A673 (cell line): Measurements from ENCODE around the gene SLC15A5. TPM values are rescaled to one million over a fixed set of nuclear protein-coding genes. Genes with fewer than 3 reads are reported as not detected.

Experiments used
- BruUV-seq: library from RNA; stranded (reverse); fragments of 400-500 nt; replicated peaks from 2 replicates; lab custom pipeline; 2021; lab: Mats Ljungman, UMichigan
- CTCF ChIA-PET: fragments of 300-600 bp; sonication (Branson Sonifier 250); formaldehyde crosslinking; loops from one replicate; lab custom pipeline; 2022; ENCODE audit warnings: antibody characterized with exemption; lab: Charles Lee
- POLR2A ChIA-PET: fragments of 300-600 bp; sonication (Branson Sonifier 250); formaldehyde crosslinking; loops from one replicate; lab custom pipeline; 2022; ENCODE audit warnings: antibody characterized with exemption; ENCODE audit not compliant: low non-redundant PET; lab: Charles Lee
- DNase-seq: peaks from one replicate; pipeline ENCODE4 v3.0.0-alpha.2; 2015; ENCODE audit warnings: low spot score
- H3K27ac ChIP-seq: fragments of 200-600 bp; sonication (generic); 2 replicates; pipeline ENCODE4 v1.5.1; 2016; ENCODE audit warnings: mixed run types, low read depth, mild to moderate bottlenecking, mixed read lengths, antibody characterized with exemption, low read length; ENCODE audit not compliant: poor library complexity, severe bottlenecking
- H3K27me3 ChIP-seq: fragments of 200-600 bp; sonication (generic); replicated peaks from 2 replicates; pipeline ENCODE4 v1.6.1; 2017; ENCODE audit warnings: mixed run types, low read depth, mild to moderate bottlenecking, mixed read lengths, antibody characterized with exemption, low read length; ENCODE audit not compliant: insufficient read depth, poor library complexity
- H3K36me3 ChIP-seq: fragments of 200-600 bp; sonication (generic); 2 replicates; pipeline ENCODE4 v1.6.1; 2016; ENCODE audit warnings: mixed run types, mild to moderate bottlenecking, mixed read lengths, antibody characterized with exemption, low read length; ENCODE audit not compliant: insufficient read depth, poor library complexity, severe bottlenecking
- H3K4me1 ChIP-seq: fragments of 200-600 bp; sonication (generic); 2 replicates; pipeline ENCODE4 v1.6.1; 2017; ENCODE audit warnings: mixed run types, mild to moderate bottlenecking, mixed read lengths, antibody characterized with exemption, low read length; ENCODE audit not compliant: insufficient read depth, poor library complexity, severe bottlenecking
- H3K4me3 ChIP-seq: fragments of 200-600 bp; sonication (generic); 2 replicates; pipeline ENCODE4 v1.5.1; 2016; ENCODE audit warnings: low read depth, mixed run types, mild to moderate bottlenecking, mixed read lengths, low read length; ENCODE audit not compliant: poor library complexity, severe bottlenecking
- H3K9me3 ChIP-seq: fragments of 200-600 bp; sonication (generic); 2 replicates; pipeline ENCODE4 v1.6.1; 2016; ENCODE audit warnings: mixed run types, low read depth, mild to moderate bottlenecking, mixed read lengths, antibody characterized with exemption, low read length; ENCODE audit not compliant: poor library complexity, severe bottlenecking
- CTCF ChIP-seq: fragments of 300-800, 200-600 bp; sonication (generic); conservative IDR thresholded peaks from 2 replicates; pipeline ENCODE4 v1.5.1; 2017; ENCODE audit warnings: low read depth, mild to moderate bottlenecking, antibody characterized with exemption, low read length, moderate library complexity, mixed read lengths
- EZH2 ChIP-seq: fragments of 200-600 bp; sonication (generic); IDR thresholded peaks from 2 replicates; pipeline ENCODE4 v1.6.1; 2017; ENCODE audit warnings: borderline replicate concordance, low read depth, mild to moderate bottlenecking, mixed read lengths, antibody characterized with exemption, low read length; ENCODE audit not compliant: poor library complexity, severe bottlenecking
- intact Hi-C: fragments of 100-400 bp; cut with micrococcal nuclease; formaldehyde crosslinking; loops from one replicate; pipeline ENCODE4 v1.10.0; 2022; ENCODE audit not compliant: unreplicated experiment
- total RNA-seq: library from RNA; stranded (reverse); gene quantifications from 2 replicates; pipeline ENCODE4 v1.2.3, GENCODE V29; 2021

The SLC15A5 gene
- total RNA-seq, 1 experiment from 2014 or later = not detected

GRCh38 chr12:16198884-16199283, 78.6 kb downstream of the SLC15A5 start:
- POLR2A ChIA-PET = no interaction called here
- intact Hi-C loops = no loop called here
- BruUV-seq = no TSS peak

DNA sequence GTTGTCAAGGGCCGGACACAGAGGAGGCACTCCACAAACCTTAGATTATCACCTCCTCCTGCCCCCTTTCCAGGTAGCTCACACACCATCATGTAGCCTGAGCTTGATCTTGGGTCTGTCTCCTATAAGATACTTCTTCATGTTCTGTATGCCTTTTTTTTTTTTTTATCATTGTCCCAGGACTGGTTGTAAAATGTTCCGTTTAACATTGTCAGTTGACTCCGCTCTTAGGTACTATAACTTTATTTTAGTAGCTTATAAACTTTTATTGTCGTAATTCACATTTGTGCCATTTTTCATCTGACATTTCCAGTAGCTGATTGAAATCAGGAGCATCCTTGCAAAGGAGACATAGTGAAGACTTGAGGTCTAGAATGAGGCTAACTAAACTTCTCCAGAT, 79.9 kb downstream of the SLC15A5 start:
- Histone ChIP-seq H3K4me1 (no peaks in the 10 kb centered on the region), H3K4me3 (no peak overlapping the region), H3K27ac (no peak overlapping the region), H3K36me3 (no peaks in the 10 kb centered on the region), H3K27me3 (no peaks in the 10 kb centered on the region), H3K9me3 (peaks cover 7% of the 10 kb centered on the region)
- TF ChIP-seq EZH2 (no peak), CTCF (no peak)
- BruUV-seq = no TSS peak
- POLR2A ChIA-PET = interaction anchor here (0.6 kb wide), 1 partner anchor 697 kb away, joined by 10 read pairs; no protein-coding TSS in a partner anchor
- intact Hi-C loops = no loop called here
- CTCF ChIA-PET = no interaction called here
- no peak for DNase-seq

More at GRCh38 chr12:16198884-16199283, 78.6 kb downstream of the SLC15A5 start:
- Histone ChIP-seq H3K27ac (no peak overlapping the region), H3K36me3 (no peaks in the 10 kb centered on the region), H3K4me3 (no peak overlapping the region), H3K9me3 (peaks cover 7% of the 10 kb centered on the region), H3K27me3 (no peaks in the 10 kb centered on the region), H3K4me1 (no peaks in the 10 kb centered on the region)
- TF ChIP-seq EZH2 (no peak), CTCF (no peak)
- no peak for DNase-seq
- CTCF ChIA-PET = interaction anchor here (0.7 kb wide), 1 partner anchor 120 kb away, joined by 4 read pairs; no protein-coding TSS in a partner anchor

DNA sequence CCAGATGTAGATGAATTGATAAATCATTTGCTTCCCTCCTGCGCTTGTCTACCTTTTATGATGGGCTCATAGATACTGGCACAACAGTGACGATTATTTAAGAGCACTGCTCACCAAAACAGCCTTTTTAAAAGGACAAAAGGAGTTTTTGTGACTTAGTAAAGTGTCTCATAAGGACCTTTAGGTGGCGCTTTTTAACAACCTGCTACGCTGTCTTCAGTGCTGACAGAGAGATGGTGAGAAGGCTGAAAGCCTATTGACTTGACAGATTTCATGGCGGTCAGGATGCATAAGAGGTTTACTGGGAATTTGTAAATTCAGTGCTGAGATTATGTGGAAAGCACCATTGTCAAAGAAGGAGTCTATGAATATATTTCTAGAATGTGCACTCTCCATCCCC, 87.6 kb downstream of the SLC15A5 start:
- ChIA-PET POLR2A (no interaction called here), CTCF (no interaction called here)
- BruUV-seq = no TSS peak
- no peaks in the 10 kb centered on the region for H3K27me3 ChIP-seq
- H3K27ac ChIP-seq = no peak overlapping the region
- no peak overlapping the region for H3K4me3 ChIP-seq
- DNase-seq = peak; percentile 63
- H3K9me3 ChIP-seq = no peaks in the 10 kb centered on the region
- intact Hi-C loops = loop anchor here (5.0 kb wide), 1 partner anchor 172 kb away; no protein-coding TSS in a partner anchor
- peak; percentile 55 for TF ChIP-seq CTCF
- no peak for TF ChIP-seq EZH2
- no peaks in the 10 kb centered on the region for H3K4me1 ChIP-seq
- no peaks in the 10 kb centered on the region for H3K36me3 ChIP-seq
